Astrocyte of the spinal cord (primary cell): ENCODE results near the gene UTP4.

Experiments used
- DNase-seq: peaks from one replicate; pipeline ENCODE4 v3.0.0; 2011; ENCODE audit warnings: low read depth, low spot score
- H3K4me3 ChIP-seq: 2 replicates; pipeline ENCODE4 v1.5.1; 2011; ENCODE audit warnings: low read depth, mild to moderate bottlenecking, low read length, moderate library complexity
- in situ Hi-C: cut with HindIII; loops from 2 replicates; pipeline ENCODE4 v1.10.0; 2017; ENCODE audit warnings: low sequenced_read_pairs
- TF ChIP-seq, protein P1 (sequence below): IDR thresholded peaks from 2 replicates; pipeline ENCODE4 v1.5.1; 2012; ENCODE audit warnings: low read depth, mild to moderate bottlenecking, low read length, inconsistent platforms

The UTP4 gene

DNA sequence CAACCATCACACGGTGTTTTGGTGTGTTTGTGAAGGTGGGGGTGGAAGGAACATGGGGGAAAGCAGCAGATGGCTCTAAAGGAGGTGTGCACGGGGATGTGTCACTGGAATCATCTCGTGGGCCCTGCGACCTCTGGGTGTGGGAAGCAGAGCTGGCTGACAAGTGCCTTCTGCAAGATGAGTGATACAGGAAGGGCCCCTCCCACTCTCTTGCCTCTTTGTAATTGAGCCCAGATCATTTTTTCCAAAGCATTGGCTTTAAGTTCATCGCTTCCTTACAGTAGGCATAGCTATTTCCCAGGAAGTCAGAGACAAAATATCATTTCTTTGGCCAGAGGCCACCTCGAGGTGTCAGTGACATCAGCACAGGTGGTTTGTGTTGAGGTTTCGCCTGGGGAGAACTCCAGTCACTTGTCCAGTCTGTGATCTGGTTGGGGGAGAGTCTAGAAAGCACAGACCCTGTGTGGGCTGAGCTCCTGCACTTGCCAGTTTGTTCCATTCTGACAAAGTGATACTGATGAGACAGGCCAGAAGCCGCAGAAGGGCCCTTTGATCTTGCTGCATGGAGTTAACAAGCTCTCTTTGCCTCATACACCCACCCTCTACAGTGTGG is 33.9 kb downstream of the UTP4 start:
- peak; percentile 95 for DNase-seq
- no peak overlapping the region for H3K4me3 ChIP-seq
- TF ChIP-seq, protein P1, sequence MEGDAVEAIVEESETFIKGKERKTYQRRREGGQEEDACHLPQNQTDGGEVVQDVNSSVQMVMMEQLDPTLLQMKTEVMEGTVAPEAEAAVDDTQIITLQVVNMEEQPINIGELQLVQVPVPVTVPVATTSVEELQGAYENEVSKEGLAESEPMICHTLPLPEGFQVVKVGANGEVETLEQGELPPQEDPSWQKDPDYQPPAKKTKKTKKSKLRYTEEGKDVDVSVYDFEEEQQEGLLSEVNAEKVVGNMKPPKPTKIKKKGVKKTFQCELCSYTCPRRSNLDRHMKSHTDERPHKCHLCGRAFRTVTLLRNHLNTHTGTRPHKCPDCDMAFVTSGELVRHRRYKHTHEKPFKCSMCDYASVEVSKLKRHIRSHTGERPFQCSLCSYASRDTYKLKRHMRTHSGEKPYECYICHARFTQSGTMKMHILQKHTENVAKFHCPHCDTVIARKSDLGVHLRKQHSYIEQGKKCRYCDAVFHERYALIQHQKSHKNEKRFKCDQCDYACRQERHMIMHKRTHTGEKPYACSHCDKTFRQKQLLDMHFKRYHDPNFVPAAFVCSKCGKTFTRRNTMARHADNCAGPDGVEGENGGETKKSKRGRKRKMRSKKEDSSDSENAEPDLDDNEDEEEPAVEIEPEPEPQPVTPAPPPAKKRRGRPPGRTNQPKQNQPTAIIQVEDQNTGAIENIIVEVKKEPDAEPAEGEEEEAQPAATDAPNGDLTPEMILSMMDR, result no peak
- in situ Hi-C loops, result no loop called here

DNA sequence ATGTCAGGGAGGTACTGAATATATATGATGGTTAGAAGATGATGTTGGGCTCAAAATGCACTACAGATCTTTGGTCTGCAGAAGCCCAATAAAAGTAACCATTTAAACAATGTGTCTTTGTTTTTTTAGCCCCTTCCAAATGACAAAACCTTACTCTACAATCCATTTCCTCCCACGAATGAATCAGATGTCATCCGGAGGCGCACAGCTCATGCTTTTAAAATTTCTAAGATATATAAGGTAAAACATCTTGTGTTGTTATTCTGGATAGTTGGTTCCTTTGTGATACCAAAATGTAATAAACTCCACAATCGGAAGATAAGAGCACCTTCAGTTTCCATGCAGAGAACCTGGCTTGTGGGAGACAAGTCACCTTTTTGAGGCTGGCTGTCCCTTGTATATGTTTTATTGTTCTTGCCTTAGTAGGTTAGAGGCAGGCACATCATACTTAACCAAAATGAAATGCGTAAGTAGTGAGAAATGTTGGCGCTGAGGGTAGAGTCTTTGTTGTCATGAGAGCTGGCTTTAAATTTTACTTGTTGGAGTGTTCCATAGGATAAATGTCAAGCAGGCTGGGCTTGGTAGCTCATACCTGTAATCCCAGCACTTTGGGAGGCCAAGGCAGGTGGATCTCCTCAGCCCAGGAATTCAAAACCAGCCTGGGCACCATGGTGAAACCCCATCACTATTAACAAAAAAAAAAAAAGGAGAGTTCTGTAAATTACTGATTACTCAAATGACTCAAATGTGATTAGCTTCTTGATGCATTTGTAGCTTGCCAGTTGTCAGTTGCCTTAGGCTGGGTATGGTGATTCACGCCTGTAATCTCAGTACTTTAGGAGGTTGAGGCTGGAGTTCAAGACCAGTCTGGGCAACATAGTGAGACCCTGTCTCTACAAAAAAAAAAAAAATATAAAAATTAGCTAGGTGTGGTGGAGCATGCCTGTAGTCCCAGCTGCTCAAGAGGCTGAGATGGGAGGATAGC is 34.8 kb downstream of the UTP4 start:
- H3K4me3 ChIP-seq, result no peak overlapping the region
- DNase-seq, result peak; percentile 59
- in situ Hi-C loops, result no loop called here
- TF ChIP-seq, protein P1, result no peak

DNA sequence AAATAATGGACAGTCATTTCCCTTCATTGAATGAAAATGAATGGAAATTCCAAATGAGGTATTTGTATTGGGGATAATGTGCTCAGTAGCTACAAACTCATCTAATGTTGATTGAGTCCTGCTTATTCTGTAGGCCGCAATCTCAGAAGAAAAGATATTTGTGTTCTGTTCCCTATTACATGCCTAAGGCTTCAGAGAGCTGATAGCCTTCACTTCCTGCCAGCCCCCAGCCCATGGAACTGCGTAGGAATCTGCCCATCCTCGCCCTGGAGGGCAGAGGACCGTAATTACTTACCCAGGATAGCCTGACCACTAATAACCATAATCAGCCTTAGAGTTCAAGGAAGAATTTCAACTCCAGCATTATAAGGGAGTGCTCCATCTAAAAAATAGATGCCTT is 36.6 kb downstream of the UTP4 start:
- no peak overlapping the region for H3K4me3 ChIP-seq
- in situ Hi-C loops, result no loop called here
- TF ChIP-seq, protein P1, result no peak
- DNase-seq, result no peak

DNA sequence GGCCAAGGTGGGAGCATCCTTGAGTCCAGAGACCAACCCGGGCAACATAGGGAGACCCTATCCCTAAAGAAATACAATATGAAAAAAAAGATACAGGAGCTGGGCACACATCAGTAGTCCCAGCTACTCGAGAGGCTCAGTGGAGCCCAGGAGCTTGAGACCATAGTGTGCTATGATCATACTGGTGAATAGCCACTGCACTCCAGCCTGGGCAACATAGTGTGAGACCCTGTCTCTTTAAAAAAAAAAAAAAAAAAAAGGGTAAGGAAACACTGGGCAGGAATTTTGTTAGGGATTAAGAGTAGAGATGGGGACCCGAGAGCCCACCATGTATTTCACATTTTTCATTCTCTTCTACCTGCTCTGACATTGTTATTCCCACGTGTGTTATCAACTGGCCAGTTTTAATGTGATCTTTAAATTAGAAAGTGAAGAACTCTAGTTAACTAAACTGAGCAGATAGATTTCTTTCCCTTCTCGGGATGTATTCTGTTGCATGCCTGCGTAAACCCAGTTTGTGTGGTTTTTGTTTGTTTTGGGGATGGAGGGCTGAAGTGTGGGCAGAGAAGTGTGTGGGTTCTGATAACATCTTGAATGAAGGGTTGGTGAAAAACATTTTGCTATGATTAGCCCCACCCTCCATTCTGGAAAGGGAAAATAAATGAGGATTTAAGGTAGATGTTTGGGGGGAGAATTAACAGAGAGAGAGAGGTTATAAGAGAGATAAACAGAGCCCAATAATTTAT is 37.3 kb downstream of the UTP4 start:
- TF ChIP-seq, protein P1, result no peak
- no peak for DNase-seq
- in situ Hi-C loops, result no loop called here
- H3K4me3 ChIP-seq, result no peak overlapping the region

DNA sequence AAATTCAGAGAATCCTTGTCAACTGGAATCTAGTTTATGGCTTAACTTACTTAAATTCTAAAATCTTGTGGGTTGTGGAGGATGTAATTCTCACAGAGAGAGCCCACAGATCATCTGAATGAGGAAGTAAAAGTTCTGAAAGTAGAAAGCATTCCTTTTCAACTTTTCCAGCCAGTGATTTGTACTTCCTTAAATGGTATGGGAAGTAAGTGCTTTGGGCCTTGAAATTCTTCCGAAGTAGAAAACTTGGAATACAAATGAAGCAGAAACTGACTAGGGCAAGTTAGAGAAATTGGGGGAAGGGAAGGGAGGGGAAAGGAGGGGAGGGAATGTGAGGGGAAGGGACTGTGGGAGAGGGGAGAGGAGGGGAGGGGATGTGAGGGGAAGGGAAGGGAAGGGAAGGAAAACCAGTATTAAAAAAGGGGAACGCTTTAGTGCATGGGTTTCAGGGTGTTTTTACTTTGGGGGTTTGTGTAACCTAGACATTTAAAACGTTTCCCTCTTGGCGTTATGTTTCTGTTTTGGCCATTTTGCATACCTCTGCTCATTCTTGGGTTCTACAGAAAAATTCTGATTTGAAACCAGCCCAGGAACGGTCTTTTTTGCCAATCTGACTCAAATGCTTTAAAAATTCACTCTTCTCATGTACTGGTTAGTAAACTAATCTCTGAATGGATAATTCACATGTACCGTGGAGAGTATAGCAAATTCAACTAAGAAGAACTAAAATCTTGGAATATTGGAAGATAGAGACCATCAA is 39.1 kb downstream of the UTP4 start:
- TF ChIP-seq, protein P1, result no peak
- no peak overlapping the region for H3K4me3 ChIP-seq
- in situ Hi-C loops, result no loop called here
- DNase-seq, result no peak
